H9 (cell line): ENCODE results near the gene OR1K1. TPM values are rescaled to one million over a fixed set of nuclear protein-coding genes. Genes with fewer than 3 reads are reported as not detected.

Experiments used
- DNase-seq: peaks from one replicate; pipeline ENCODE4 v3.0.0-alpha.2; 2017
- H2AFZ ChIP-seq: one replicate; pipeline ENCODE4 v1.6.1; 2013; ENCODE audit warnings: mild to moderate bottlenecking, low read length, control low read depth, moderate library complexity
- H2AK5ac ChIP-seq: 2 replicates; pipeline ENCODE4 v1.6.1; 2013; ENCODE audit warnings: low read length, control low read depth, mixed read lengths; ENCODE audit not compliant: insufficient read length
- H2BK120ac ChIP-seq: one replicate; pipeline ENCODE4 v1.6.1; 2013; ENCODE audit warnings: low read depth, mild to moderate bottlenecking, low read length, control low read depth, inconsistent platforms; ENCODE audit not compliant: poor library complexity, severe bottlenecking
- H2BK12ac ChIP-seq: 2 replicates; pipeline ENCODE4 v1.6.1; 2013; ENCODE audit warnings: low read length, control low read depth, mixed read lengths, low read depth; ENCODE audit not compliant: insufficient read length
- H2BK15ac ChIP-seq: 2 replicates; pipeline ENCODE4 v1.6.1; 2013; ENCODE audit warnings: low read depth, low read length, control low read depth
- H2BK20ac ChIP-seq: one replicate; pipeline ENCODE4 v1.6.1; 2013; ENCODE audit warnings: low read depth, mild to moderate bottlenecking, low read length, control low read depth, inconsistent platforms; ENCODE audit not compliant: poor library complexity, severe bottlenecking
- H2BK5ac ChIP-seq: 2 replicates; pipeline ENCODE4 v1.6.1; 2013; ENCODE audit warnings: low read length, control low read depth, mixed read lengths; ENCODE audit not compliant: insufficient read length
- H3K14ac ChIP-seq: 2 replicates; pipeline ENCODE4 v1.6.1; 2013; ENCODE audit warnings: low read length, control low read depth; ENCODE audit not compliant: insufficient read depth
- H3K18ac ChIP-seq: 2 replicates; pipeline ENCODE4 v1.6.1; 2013; ENCODE audit warnings: low read depth, mild to moderate bottlenecking, mixed read lengths, low read length, control low read depth; ENCODE audit not compliant: insufficient read length
- H3K23ac ChIP-seq: 2 replicates; pipeline ENCODE4 v1.6.1; 2013; ENCODE audit warnings: low read length, control low read depth, mixed read lengths, low read depth; ENCODE audit not compliant: insufficient read length
- H3K23me2 ChIP-seq: 2 replicates; pipeline ENCODE4 v1.6.1; 2013; ENCODE audit warnings: low read depth, mild to moderate bottlenecking, mixed read lengths, low read length, control low read depth; ENCODE audit not compliant: insufficient read length, poor library complexity, severe bottlenecking
- H3K27ac ChIP-seq: 2 replicates; pipeline ENCODE4 v1.5.1; 2013; ENCODE audit warnings: low read length, control low read depth, mixed read lengths, low read depth; ENCODE audit not compliant: insufficient read length
- H3K27me3 ChIP-seq: 2 replicates; pipeline ENCODE4 v1.6.1; 2013; ENCODE audit warnings: low read length, control low read depth, inconsistent platforms; ENCODE audit not compliant: insufficient read depth
- H3K4ac ChIP-seq: 2 replicates; pipeline ENCODE4 v1.6.1; 2013; ENCODE audit warnings: low read depth, mild to moderate bottlenecking, control low read depth, inconsistent platforms, low read length, moderate library complexity
- H3K4me1 ChIP-seq: 2 replicates; pipeline ENCODE4 v1.6.1; 2013; ENCODE audit warnings: low read length, control low read depth, inconsistent platforms; ENCODE audit not compliant: insufficient read depth
- H3K4me2 ChIP-seq: 2 replicates; pipeline ENCODE4 v1.6.1; 2013; ENCODE audit warnings: low read length, control low read depth, mixed read lengths; ENCODE audit not compliant: insufficient read length, insufficient read depth
- H3K56ac ChIP-seq: 2 replicates; pipeline ENCODE4 v1.6.1; 2013; ENCODE audit warnings: low read depth, mild to moderate bottlenecking, mixed read lengths, low read length, control low read depth; ENCODE audit not compliant: insufficient read length
- H3K79me1 ChIP-seq: 2 replicates; pipeline ENCODE4 v1.6.1; 2013; ENCODE audit warnings: low read depth, mild to moderate bottlenecking, moderate library complexity, low read length, control low read depth, inconsistent platforms; ENCODE audit not compliant: insufficient read depth, poor library complexity, severe bottlenecking
- H3K79me2 ChIP-seq: 2 replicates; pipeline ENCODE4 v1.6.1; 2013; ENCODE audit warnings: low read length, control low read depth, inconsistent platforms; ENCODE audit not compliant: insufficient read depth
- H3K9ac ChIP-seq: 2 replicates; pipeline ENCODE4 v1.6.1; 2013; ENCODE audit warnings: low read length, control low read depth, mixed read lengths; ENCODE audit not compliant: insufficient read length; ENCODE audit errors: extremely low read depth
- H3K9me3 ChIP-seq: one replicate; pipeline ENCODE4 v1.6.1; 2013; ENCODE audit warnings: low read depth, low read length, inconsistent platforms; ENCODE audit not compliant: control insufficient read depth
- H3T11ph ChIP-seq: one replicate; pipeline ENCODE4 v1.6.1; 2013; ENCODE audit warnings: mild to moderate bottlenecking, low read length, control low read depth, inconsistent platforms
- H4K20me1 ChIP-seq: one replicate; pipeline ENCODE4 v1.6.1; 2013; ENCODE audit not compliant: control insufficient read depth, insufficient read length, insufficient read depth
- H4K5ac ChIP-seq: 2 replicates; pipeline ENCODE4 v1.6.1; 2013; ENCODE audit warnings: low read depth, mild to moderate bottlenecking, mixed read lengths, low read length, control low read depth; ENCODE audit not compliant: insufficient read length
- H4K8ac ChIP-seq: replicated peaks from 2 replicates; pipeline ENCODE4 v1.6.1; 2013; ENCODE audit warnings: low read length, control low read depth, mixed read lengths, low read depth; ENCODE audit not compliant: insufficient read length
- H4K91ac ChIP-seq: 2 replicates; pipeline ENCODE4 v1.6.1; 2013; ENCODE audit warnings: low read depth, mild to moderate bottlenecking, moderate library complexity, mixed read lengths, low read length, control low read depth; ENCODE audit not compliant: insufficient read length
- H3K27ac Mint-ChIP-seq, 3 experiments: 2 replicates in 2 of 3; 3 replicates in 1 of 3; pipeline ENCODE4 v1.8.0; 2020 to 2021; ENCODE audit warnings: mixed read lengths in 3 of 3, mild to moderate bottlenecking in 1 of 3, moderate library complexity in 1 of 3
- H3K27me3 Mint-ChIP-seq: 2 replicates; pipeline ENCODE4 v1.8.0; 2021; ENCODE audit warnings: low read depth, mild to moderate bottlenecking, moderate library complexity, mixed read lengths
- H3K36me3 Mint-ChIP-seq, 3 experiments: 2 replicates in 2 of 3; 3 replicates in 1 of 3; pipeline ENCODE4 v1.8.0; 2020 to 2021; ENCODE audit warnings: low read depth in 3 of 3, mixed read lengths in 3 of 3; ENCODE audit not compliant: insufficient read depth in 1 of 3
- H3K4me1 Mint-ChIP-seq, 2 experiments: 2 replicates each; pipeline ENCODE4 v1.8.0; 2020; ENCODE audit warnings: mixed read lengths in 2 of 2
- H3K4me3 Mint-ChIP-seq, 2 experiments: 2 replicates in 1 of 2; 3 replicates in 1 of 2; pipeline ENCODE4 v1.8.0; 2020 to 2021; ENCODE audit warnings: mild to moderate bottlenecking in 2 of 2, mixed read lengths in 2 of 2, moderate library complexity in 1 of 2
- H3K9me3 Mint-ChIP-seq, 2 experiments: 2 replicates in 1 of 2; 3 replicates in 1 of 2; pipeline ENCODE4 v1.8.0; 2020; ENCODE audit warnings: mild to moderate bottlenecking in 2 of 2, mixed read lengths in 2 of 2, moderate library complexity in 1 of 2
- WGBS: extraction: QIAGEN DNeasy Blood & Tissue Kit; methylation state at CpG from one replicate; pipeline ENCODE4 v1.1.7; 2013; ENCODE audit warnings: missing lambda C conversion rate, low lambda C conversion rate, mixed read lengths; ENCODE audit not compliant: insufficient read length; ENCODE audit errors: extremely low coverage; 5-methylcytosine and 5-hydroxymethylcytosine counted together
- total RNA-seq: library from RNA; stranded (reverse); gene quantifications from 2 replicates; pipeline ENCODE4 v1.2.1, GENCODE V29; 2021
- TF ChIP-seq, protein P1 (sequence below): fragments of 200-600 bp; sonication (generic); conservative IDR thresholded peaks from 3 replicates; pipeline ENCODE4 v1.8.0; 2021; ENCODE audit warnings: antibody characterized with exemption, mild to moderate bottlenecking

OR1K1 gene
- total RNA-seq, 1 experiment from 2014 or later = not detected

DNA sequence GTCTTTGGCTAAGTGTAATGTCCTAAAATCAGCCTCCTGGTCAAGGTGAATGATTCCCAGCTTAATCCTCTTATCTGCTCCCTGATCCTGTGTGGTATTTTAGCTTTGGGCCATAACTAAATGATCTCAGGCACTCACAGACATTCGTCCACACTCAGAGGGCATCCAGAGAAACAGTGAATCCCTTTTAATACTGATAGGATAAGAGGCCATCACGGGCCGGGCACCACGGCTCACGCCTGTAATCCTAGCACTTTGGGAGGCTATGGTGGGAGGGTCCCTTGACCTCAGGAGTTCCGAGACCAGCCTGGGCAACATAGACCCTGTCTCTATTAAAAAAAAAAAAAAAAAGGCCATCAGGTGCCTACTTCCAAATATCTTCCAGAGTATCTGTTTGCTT, 22.1 kb downstream of the OR1K1 start:
- Mint-ChIP-seq H3K27ac (no peak overlapping the region), H3K4me3 (no peak overlapping the region), H3K27me3 (no peaks in the 10 kb centered on the region), H3K9me3 (no peaks in the 10 kb centered on the region), H3K36me3 (peaks cover 27 to 61% (median 55%) of the 10 kb centered on the region in 3 experiments; a peak in 6 of 7 replicates), H3K4me1 (peaks cover 6 to 8% of the 10 kb centered on the region in 2 experiments)
- no peak for DNase-seq
- H3K27me3 ChIP-seq = no peaks in the 10 kb centered on the region
- H3K18ac ChIP-seq = no peak overlapping the region
- no peak overlapping the region for H2AFZ ChIP-seq
- H3K79me2 ChIP-seq = peaks cover 11% of the 10 kb centered on the region; the same call in 1 of the 2 replicates
- no peak overlapping the region for H2BK15ac ChIP-seq
- H3K9ac ChIP-seq = no peak overlapping the region
- no peak overlapping the region for H3K4ac ChIP-seq
- TF ChIP-seq, protein P1, sequence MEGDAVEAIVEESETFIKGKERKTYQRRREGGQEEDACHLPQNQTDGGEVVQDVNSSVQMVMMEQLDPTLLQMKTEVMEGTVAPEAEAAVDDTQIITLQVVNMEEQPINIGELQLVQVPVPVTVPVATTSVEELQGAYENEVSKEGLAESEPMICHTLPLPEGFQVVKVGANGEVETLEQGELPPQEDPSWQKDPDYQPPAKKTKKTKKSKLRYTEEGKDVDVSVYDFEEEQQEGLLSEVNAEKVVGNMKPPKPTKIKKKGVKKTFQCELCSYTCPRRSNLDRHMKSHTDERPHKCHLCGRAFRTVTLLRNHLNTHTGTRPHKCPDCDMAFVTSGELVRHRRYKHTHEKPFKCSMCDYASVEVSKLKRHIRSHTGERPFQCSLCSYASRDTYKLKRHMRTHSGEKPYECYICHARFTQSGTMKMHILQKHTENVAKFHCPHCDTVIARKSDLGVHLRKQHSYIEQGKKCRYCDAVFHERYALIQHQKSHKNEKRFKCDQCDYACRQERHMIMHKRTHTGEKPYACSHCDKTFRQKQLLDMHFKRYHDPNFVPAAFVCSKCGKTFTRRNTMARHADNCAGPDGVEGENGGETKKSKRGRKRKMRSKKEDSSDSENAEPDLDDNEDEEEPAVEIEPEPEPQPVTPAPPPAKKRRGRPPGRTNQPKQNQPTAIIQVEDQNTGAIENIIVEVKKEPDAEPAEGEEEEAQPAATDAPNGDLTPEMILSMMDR = no peak
- H4K5ac ChIP-seq = no peak overlapping the region
- no peak overlapping the region for H4K8ac ChIP-seq
- H4K91ac ChIP-seq = no peak overlapping the region
- H3K79me1 ChIP-seq = peaks cover 8% of the 10 kb centered on the region
- H2BK12ac ChIP-seq = no peak overlapping the region
- no peak overlapping the region for H2AK5ac ChIP-seq
- no peaks in the 10 kb centered on the region for H4K20me1 ChIP-seq
- no peak overlapping the region for H3K56ac ChIP-seq
- no peaks in the 10 kb centered on the region for H3K9me3 ChIP-seq
- no CpG with 5 or more reads among the region's 6 CpGs for WGBS
- no peak overlapping the region for H3K23ac ChIP-seq
- no peak overlapping the region for H3K14ac ChIP-seq
- no peaks in the 10 kb centered on the region for H3K4me1 ChIP-seq
- H2BK20ac ChIP-seq = no peak overlapping the region
- H3K23me2 ChIP-seq = no peaks in the 10 kb centered on the region
- H3T11ph ChIP-seq = no peak overlapping the region
- H3K27ac ChIP-seq = no peak overlapping the region
- no peak overlapping the region for H2BK5ac ChIP-seq
- H2BK120ac ChIP-seq = no peak overlapping the region
- no peak overlapping the region for H3K4me2 ChIP-seq
